GM10248 (cell line): ENCODE results near the gene EPHA4.

ENCODE experiments used
- CTCF ChIA-PET: fragments of 300-600 bp; sonication (Branson Sonifier 250); formaldehyde crosslinking; extraction: SDS; loops from one replicate; lab custom pipeline; 2021; ENCODE audit warnings: antibody characterized with exemption; lab: Yijun Ruan, JAX
- POLR2A ChIA-PET: fragments of 350-650 bp; sonication (Branson Sonifier 250); formaldehyde crosslinking; extraction: SDS; loops from one replicate; lab custom pipeline; 2020; ENCODE audit warnings: antibody characterized with exemption; lab: Yijun Ruan, JAX
- DNase-seq: peaks from one replicate; pipeline ENCODE4 v3.0.0; 2012; ENCODE audit errors: extremely low spot score
- TF ChIP-seq, protein P1 (sequence below): IDR thresholded peaks from 2 replicates; pipeline ENCODE4 v1.5.1; 2012; ENCODE audit warnings: mild to moderate bottlenecking, low read depth; ENCODE audit errors: extremely low read depth, missing control alignments, control extremely low read depth

Gene EPHA4

DNA sequence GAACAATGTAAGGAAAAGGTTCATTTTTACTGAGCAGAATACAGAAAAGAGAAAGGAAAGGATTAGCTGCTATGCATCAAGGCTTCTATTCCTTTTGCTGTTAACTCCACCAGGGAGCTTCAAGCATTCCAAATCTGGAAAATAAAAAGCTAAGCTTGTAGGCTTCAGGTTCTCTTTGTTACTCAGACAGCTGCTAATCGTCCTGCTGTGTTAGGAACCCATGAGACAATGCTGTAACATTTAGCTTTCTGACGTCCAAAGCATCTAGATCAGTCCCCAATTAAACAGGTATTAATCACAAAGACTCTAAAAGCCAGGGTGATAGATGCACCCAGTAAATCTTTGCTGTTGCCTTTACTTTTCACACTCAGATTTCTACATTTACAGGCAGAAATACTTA is 103.8 kb downstream of the EPHA4 start:
- POLR2A ChIA-PET: no interaction called here
- TF ChIP-seq, protein P1, sequence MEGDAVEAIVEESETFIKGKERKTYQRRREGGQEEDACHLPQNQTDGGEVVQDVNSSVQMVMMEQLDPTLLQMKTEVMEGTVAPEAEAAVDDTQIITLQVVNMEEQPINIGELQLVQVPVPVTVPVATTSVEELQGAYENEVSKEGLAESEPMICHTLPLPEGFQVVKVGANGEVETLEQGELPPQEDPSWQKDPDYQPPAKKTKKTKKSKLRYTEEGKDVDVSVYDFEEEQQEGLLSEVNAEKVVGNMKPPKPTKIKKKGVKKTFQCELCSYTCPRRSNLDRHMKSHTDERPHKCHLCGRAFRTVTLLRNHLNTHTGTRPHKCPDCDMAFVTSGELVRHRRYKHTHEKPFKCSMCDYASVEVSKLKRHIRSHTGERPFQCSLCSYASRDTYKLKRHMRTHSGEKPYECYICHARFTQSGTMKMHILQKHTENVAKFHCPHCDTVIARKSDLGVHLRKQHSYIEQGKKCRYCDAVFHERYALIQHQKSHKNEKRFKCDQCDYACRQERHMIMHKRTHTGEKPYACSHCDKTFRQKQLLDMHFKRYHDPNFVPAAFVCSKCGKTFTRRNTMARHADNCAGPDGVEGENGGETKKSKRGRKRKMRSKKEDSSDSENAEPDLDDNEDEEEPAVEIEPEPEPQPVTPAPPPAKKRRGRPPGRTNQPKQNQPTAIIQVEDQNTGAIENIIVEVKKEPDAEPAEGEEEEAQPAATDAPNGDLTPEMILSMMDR: no peak
- no peak for DNase-seq
- CTCF ChIA-PET: no interaction called here

DNA sequence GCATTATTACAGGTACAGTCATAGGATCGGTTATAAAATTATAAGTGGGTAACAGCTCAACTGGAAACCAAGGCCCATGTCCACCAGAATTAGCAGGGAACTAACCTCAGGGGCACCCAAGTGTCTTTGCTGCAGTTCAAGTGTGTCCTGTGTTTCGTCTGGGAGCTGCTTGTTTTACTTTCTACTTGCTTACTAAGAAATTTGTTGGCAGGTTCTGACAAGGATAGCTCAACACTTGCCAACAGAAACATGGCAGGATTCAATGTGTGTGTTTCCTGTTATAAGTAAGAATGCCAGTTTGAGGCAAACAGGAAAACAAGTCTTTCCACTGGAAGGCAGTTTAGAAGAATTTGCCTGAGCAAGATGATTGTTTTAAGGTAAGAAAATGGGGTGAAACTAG is 104.5 kb downstream of the EPHA4 start:
- DNase-seq: no peak
- TF ChIP-seq, protein P1: no peak
- ChIA-PET CTCF (interaction anchor here (1.7 kb wide), 2 partner anchors 11 to 106 kb away, joined by 4 to 5 read pairs; no protein-coding TSS in a partner anchor), POLR2A (no interaction called here)

DNA sequence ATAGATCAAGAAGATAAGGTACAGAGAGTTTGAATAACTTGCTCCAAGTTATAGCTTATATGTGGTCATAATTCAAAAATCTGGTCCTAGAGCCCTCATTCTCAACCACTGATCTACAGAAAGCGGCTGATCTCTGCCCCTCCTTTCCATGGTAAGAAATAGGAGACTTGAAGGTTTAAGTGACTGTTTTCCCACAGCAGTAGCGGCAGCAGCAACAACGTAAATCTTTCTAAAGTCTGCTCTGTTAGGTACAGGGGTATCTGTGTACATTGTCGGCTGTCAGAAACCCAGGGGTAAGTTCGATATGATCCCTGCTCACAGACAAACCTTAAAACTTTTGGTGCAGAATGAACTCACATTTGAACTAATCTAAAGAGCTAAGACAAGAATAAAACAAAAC is 105.4 kb downstream of the EPHA4 start:
- POLR2A ChIA-PET: no interaction called here
- TF ChIP-seq, protein P1: no peak
- CTCF ChIA-PET: interaction anchor here (1.7 kb wide), 2 partner anchors 12 to 107 kb away, joined by 4 to 5 read pairs; no protein-coding TSS in a partner anchor
- DNase-seq: no peak

DNA sequence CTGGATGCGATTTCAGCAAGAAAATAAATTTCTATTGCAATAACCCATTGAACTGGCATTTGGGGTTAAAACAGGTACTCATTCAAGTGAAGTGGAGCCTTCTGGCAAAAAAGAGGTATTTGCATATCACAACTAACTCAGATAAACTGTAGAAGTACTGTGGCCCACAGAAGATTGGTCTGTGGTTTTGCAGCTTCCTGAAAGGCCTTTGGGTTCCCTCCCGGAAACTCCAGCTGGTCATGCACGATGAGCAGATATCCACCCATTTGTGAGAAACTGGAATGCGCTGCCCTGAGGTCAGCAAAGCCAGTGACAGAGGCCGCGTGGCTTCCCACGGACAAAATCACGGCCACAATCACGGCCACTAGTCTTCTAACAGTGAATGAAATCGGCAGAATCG is 106.3 kb downstream of the EPHA4 start:
- ChIA-PET CTCF (interaction anchor here (0.8 to 2.3 kb wide), 3 partner anchors 9 to 10 kb away, joined by 3 to 7 read pairs (median 5); no protein-coding TSS in a partner anchor), POLR2A (no interaction called here)
- TF ChIP-seq, protein P1: no peak
- no peak for DNase-seq

DNA sequence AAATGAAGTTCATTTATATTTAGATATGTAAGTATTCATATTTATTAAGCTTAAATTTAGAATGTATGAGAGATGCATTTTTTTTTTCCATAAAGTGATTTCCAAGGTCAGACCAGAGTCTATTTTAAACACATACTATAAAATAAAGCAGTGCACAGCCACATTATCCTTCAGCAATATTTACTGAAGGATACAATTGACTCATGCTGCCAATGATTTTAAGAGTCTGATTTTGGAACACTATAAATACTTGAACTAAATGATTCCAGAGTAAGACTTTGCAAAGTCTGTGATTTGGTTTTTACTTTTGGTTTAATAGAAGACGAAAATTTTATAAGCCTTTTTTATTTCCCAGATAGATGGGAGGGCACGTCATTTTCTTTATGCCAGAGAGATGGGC is 107.1 kb downstream of the EPHA4 start:
- TF ChIP-seq, protein P1: no peak
- no peak for DNase-seq
- ChIA-PET POLR2A (no interaction called here), CTCF (interaction anchor here (0.8 to 2.3 kb wide), 3 partner anchors 10 to 11 kb away, joined by 3 to 7 read pairs (median 5); no protein-coding TSS in a partner anchor)

DNA sequence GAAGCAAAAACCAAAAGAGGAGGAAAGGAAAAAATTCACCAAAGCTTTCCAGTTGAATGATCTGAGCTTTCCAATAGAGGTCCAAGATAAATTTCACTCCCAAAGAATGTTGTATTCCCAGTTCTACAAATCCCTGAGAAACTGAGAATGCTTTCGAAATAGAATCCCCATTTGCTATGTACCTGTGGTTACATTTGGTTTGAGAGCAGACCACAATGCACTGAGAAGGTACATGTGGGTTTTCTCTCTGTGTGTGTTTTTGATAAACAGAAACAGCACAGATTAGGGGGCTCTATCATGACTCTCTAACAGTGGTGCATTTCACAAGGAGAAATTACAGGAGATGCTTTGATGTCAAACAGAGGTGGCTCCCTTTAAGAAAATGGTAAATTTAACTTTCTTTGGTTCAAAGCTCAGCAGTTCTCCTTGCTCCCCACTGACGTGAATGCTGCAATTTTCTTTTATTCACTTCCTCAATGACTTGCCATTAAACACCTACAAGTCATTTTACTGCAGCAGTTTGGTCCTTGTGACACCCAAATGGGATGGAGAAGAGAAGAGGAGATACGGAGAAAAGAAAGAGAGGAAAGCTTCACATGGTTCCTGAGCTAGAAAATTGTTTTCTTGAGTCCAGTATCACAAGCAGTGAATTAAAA is 108.7 kb downstream of the EPHA4 start:
- CTCF ChIA-PET: interaction anchor here (0.9 to 2.3 kb wide), 2 partner anchors 11 to 19 kb away, joined by 3 to 7 read pairs; no protein-coding TSS in a partner anchor

More for the DNA sequence above, 108.7 kb downstream of the EPHA4 start:
- POLR2A ChIA-PET: no interaction called here
- no peak for DNase-seq
- TF ChIP-seq, protein P1: no peak
